NCI-H146 treated with DMSO at 0.1 percent for 48 hours (cell line): ENCODE results near the gene DDO.

ENCODE experiments used
- DNase-seq: peaks from one replicate; lab custom pipeline; 2025; ENCODE audit not compliant: unreplicated experiment; lab: John Stamatoyannopoulos, UW

The DDO gene

DNA sequence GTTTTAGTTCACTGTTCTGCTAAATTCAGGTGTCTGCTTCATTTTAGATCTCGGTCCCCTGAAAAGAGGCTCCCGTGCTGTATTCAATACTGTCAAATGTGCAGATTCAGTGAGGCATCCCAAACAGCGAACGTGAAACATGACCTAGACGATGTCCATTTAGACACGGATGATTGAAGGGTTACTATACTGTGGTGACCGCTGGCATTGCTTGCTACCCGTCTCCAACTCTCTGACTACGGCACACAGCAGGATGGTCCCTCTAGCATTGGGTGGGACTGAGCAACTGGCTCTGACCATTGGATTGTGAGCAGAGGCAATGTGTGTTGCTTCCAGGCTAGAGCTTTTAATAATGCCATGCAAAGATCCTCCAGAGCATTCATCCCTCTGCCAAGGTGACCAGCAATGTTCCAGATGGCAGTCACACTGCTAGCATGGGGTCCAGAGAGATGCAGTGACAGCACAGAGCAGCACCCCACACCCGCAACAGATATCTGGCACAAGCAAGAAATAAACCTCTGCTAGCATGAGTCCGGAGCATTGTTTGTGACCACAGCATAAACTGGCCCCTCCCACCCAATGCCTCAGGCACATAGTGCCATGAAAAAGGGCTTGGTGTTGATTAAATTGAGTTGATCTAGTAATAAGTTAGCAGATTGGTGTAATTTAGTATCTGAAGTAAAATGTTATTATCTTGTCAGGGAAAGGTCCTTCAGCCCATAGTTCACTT, 66.2 kb downstream of the DDO start:
- DNase-seq: no peak

GRCh38 chr6:110345025-110345424, 70.3 kb downstream of the DDO start:
- no peak for DNase-seq

DNA sequence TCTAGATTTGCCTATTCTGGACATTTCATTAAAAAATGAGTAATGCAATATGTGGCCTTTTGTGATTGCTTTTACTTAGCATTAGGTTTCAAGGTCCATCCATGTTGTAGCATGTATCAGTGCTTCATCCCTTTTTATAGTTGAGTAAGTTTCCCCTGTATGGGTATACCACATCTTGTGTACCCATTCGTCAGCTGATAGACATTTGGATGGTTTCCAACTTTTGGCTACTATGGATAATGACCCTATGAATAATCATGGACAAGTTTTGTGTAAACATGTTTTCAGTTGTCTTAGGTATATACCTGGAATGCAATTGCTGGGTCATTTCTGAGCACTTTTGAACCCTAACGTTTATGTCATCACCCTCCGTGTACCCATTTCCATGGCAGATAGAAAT, 72.6 kb downstream of the DDO start:
- no peak for DNase-seq
